Esophagus squamous epithelium (tissue), 4 donors: ENCODE results near the gene AEBP1.

Experiments used
- CTCF ChIP-seq, 6 experiments: fragments of 450-650 bp in 4 of 6; fragments of 200-600 bp in 2 of 6; sonication (generic) in 2 of 6; IDR thresholded peaks; one replicate each; pipeline ENCODE4 v1.5.1; 2016 to 2019; ENCODE audit warnings: antibody characterized with exemption in 6 of 6, mild to moderate bottlenecking in 4 of 6, moderate library complexity in 4 of 6
- POLR2A ChIP-seq, 4 donors: fragments of 450-650 bp; IDR thresholded peaks; one replicate each; pipeline ENCODE4 v1.6.1; 2017; ENCODE audit warnings: antibody characterized with exemption in 4 of 4, mild to moderate bottlenecking in 4 of 4, moderate library complexity in 3 of 4

GRCh38 chr7:44101303-44101965, 2.7 kb upstream of the AEBP1 start:
- no peak for TF ChIP-seq CTCF (IDR thresholded peaks at IDR 0.05)
- TF ChIP-seq POLR2A (IDR thresholded peaks at IDR 0.05), result no peak
